NCI-H1417 (cell line): ENCODE measurements around the gene ERCC6L.
A peak's percentile ranks its signal among the peaks of the same experiment; 100 is the strongest.
"Not testable (repeated sequence)": the region's sequence is repeated elsewhere in the genome, so short reads cannot be mapped to it uniquely, and the experiment has no call there.

Experiments used
- DNase-seq, 3 experiments: peaks; one replicate each; lab custom pipeline; 2025; lab: John Stamatoyannopoulos, UW

ERCC6L gene

DNA sequence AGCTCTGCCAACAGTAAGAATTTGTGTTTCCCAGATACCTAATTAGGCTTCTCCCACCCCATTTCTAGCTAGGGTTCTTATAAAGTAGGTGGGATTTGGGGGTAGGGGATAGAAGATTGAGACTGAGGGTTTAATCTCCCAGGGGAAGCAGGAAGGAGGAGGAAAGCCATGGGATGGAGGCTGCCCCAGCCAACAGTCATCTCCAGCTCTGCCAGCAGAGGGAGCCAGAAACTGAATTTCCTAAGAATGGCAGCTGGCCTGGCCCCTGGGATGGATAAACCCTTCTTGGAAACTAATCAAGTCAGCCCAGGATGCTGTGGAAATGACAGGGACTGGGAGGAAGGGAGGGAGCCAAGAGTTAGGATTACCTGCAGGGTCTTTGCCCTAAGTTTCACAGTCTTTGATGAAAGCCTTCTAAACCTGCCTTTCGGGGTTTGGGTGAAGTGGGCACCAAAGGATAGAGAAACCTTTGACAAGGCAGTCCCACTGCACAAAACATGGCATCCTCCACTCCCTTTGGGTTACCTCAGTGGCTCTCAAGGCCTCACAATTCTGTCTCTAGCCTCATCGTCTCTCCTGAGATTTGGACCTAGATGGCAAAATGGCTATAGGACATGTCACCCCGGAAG is 6.7 kb upstream of the ERCC6L start:
- DNase-seq: peak; percentile 36 to 86 (median 60)

DNA sequence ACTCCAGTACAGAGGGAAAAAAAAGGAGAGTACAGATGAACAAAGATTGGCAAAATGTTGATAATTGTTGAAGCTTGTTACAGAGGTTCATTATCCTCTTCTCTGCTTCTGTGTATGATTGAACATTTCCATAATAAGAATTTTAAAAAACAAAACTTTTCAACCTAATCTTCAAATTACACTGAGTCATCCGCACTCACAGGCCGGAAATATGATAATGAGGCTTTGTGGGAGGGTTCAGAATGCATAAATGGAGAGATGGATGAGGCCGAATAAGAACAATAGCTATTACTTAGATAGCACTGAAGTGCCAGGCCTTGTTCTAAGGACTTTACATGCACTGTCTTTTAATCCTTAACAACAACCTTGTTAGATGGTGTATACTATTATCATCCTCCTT is 4.6 kb upstream of the ERCC6L start:
- DNase-seq: no peak

DNA sequence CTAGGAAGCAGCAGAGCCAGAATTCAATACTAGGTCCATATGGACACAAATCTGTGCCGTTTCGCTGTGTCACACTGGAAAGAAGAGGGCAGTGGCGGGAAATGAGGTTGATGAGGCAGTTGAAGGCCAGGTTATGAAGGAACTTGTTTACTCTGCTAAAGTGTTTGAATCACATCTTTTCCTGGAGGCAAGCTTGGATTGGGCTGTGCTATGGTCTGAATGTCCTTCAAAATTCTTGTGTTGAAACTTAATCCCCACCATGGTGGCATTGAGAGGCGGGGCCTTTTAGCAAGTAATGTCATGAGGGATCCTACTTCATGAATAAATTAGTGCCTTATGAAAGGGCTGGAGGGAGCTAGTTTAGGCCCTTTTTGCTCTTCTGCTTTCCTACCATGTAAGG is 2.1 kb upstream of the ERCC6L start:
- DNase-seq: no peak

DNA sequence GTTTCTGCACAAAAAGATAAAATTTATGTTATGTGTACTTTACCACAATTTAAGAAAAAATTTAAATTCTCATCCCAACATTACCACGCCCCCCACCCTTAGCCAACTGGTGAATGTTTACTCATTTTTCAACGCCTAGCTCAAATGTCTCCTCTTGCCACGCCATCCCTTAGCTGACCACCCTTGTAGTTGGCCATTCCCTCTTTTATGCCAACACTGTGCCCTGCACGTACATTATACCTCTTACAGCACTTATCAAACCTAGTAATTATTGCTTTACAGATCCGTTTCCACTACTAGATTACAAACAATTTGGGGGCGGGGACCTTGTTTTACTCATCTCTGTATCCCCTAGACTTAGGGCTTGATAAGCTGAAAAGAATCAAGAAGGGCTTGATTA is 644 bp downstream of the ERCC6L start:
- no peak for DNase-seq

DNA sequence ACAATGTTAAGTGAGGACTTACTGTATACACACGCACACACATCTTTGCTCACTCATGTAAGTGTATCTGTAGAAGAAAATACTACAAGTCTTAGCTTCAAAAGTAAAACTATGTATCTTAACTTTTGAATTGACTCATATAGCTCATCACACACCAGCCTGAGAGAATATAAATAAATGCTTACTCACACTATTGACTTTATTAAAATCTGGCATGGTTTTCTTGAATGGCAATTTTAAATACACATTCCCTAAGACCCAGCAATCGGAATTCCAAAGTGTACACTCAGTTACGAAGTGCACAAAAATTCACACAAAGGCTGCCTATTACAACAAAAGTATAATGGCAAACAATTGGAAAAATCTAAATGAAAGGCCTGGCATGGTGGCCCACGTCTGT is 2.0 kb downstream of the ERCC6L start:
- no peak for DNase-seq

DNA sequence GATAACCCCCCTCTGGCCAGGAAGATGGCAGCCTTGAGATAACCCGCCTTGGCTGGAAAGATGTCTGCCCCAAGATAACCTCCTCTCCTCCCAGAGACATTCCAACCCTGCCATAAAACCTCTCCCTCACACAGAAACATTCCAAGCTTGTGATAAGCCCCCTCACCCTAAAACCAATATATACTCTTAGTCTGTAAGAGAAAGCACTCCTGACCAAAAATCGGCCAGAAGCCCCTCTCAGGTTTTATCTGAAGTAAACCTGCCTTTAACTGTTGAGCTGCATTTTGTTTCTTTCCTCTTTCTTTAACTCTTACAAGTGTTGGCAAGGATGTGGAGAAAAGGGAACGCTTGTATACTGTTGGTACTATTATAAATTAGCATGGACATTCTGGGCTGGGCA is 8.5 kb downstream of the ERCC6L start:
- DNase-seq: no peak

DNA sequence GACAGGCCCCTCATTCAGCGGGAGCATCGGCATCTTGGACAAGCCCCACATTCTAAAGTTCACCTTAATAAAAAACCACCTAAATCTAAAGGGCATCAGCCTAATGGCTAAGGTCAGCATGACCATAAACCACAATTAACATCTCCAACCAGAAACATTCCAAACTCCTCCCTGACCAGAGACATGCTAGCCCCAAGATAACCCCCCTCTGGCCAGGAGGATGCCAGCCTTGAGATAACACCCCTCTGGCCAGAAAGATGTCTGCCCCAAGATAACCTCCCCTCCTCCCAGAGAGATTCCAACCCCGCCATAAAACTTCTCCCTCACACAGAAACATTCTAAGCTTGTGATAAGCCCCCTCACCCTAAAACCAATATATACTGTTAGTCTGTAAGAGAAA is 18.5 kb downstream of the ERCC6L start:
- DNase-seq: not testable (repeated sequence)

DNA sequence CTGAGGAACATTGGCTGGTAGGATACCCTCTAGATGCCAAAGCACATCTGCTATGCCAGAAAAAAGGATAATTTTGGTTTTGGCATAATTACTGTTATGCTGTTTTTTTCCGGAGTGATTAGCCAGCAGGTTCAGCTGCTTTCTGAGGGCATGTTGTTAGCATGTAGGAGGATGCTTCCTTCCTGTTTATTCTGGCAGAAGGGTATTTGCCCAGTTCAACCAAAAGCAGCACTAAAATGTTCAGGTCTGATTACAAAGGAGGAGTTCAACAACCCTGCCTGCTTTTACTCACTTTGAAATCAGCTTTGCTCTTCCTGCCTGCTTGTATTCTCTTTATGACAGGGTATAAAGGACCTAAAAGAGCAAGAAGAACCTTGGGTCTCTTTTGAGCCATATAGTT is 21.9 kb downstream of the ERCC6L start:
- no peak for DNase-seq

DNA sequence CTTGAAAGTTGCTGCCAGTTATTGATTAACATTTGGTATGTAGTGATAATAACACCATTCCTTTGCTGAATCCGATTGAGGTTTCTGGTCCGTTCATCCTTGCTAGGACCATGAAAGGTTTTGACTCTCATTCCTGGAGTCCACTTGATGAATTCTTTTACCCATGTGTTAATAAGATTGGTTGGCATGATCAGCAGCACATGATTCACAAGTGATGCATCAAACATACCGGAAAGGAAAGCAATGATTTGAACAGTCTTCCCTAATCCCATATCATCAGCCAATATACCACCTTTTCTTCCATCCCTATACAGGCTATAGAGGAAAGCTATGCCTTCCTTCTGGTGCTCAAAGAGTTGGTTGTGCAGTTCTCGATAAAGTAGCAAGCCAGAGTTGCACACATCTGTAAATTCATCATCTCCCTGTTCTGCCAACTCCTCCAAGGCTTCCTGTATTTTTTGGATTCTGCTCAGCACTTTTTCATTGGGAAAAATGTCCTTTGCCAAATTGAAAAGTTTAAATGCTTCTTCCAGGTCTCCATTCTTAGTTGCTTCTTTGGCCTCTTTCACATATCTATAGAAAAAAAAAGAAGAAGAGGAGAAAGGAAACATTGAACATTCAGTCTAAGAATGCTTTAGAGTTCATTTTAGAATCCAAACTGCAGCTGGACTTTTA is 30.6 kb downstream of the ERCC6L start:
- no peak for DNase-seq

DNA sequence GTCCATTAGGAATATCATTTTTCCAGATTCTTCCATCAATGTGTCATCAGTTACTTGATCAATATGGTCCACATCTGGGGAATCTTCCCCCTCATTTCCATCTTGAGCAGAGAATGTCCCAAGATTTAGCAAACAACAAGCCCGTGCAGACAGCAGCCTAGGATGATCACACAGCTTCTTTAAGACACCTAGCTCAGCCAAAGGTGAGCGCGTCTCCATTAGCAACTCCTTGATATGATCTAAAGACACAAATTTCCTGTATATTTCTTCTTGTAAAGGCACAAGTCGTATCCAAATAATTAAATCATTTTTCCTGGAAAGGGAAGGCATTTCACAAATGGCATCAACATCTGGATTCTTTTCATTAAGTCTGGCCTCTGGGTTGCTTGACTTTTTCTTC is 31.5 kb downstream of the ERCC6L start:
- DNase-seq: no peak

DNA sequence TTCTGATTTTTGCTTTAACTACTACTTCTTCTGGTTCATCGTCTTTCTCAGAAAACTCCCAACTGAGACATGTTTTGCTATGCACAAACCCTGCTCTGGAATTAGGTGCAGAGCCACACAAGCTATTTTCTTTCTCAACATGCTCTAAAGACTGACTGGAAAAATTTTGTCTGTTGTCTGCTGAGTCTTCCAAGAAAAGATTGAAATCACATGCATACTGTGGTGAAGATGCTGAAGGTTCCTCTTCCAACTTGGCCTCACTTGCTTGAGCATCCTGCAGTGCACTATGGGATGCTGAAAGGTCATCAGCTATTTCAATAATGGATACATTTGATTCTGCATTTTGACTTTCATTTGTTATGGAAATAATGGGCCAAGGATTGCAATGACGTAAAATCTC is 33.1 kb downstream of the ERCC6L start:
- DNase-seq: no peak

DNA sequence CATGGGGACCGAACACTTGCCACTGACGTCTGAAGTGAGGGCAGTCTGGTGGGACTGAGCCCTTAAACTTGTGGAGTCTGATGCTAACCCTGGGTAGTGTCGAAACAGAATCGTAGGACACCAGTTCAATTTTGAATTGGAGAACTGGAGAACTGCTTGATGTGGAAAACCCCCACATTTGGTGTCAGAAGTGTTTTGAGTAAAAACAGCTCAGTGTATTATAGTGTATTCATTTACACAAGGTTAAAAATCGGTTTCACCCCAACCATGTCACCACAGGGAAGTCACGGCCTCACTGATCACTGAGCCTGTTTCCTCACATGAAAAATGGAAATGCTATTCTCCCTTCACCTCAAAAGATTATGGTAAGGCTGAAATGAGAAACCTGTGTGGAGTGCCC is 35.4 kb downstream of the ERCC6L start:
- no peak for DNase-seq

DNA sequence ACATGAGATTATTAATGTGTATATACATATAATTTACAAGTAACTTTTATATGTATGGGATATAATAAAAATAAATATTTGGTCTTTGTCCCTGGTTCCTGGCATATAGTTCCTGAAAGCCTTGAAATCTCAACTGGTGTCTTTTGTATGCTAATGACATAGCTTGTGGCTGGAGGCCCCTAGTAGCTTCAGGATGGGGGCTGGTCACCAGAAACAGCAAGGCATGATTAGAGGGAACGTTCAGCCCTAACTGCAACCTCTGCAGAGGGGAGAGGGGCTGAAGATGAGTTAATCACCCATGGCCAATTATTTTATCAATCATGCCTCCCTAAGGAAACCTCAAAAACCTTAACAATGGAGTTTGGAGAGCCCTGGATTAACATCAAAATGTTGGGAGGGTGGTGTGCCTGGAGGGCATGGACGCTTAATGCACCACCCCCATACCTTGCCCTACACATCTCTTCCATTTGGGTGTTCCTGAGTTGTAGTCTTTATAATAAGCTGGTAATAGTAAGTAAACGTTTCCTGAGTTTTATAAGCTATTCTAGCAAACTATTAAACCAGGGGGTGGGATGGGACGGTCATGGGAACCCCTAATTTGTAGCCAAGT is 35.9 kb downstream of the ERCC6L start:
- DNase-seq: no peak

DNA sequence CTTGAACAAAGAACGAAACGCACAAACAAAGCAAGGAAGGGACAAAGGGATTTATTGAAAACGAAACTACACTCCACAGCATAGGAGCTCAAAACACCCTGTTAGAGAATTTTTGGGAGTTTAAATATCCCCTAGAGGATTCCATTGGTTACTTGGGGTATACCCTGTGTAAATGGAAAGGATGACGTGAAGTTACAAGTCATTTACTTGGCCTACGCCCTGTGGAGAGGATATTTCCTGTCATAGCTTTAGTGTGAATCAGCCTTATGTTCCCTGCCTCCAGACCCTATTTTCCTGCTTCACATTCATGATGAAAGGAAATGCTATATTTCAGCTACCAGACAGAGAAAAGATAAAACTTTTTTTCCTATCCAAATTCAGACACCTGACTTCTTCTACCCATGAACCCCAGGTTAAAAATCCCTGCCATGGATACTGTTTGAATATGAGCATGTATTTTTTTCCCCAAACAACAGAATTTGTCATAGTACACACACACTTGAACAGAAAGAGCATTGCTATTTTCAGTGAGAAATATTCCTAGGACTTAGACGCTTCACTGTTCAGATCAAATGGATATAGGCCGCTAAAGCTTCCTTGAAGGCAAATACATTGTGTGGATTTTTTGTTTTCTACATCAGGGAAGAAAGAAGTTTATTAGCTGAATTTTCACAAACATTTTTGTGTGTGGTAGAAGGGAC is 36.8 kb downstream of the ERCC6L start:
- DNase-seq: no peak

DNA sequence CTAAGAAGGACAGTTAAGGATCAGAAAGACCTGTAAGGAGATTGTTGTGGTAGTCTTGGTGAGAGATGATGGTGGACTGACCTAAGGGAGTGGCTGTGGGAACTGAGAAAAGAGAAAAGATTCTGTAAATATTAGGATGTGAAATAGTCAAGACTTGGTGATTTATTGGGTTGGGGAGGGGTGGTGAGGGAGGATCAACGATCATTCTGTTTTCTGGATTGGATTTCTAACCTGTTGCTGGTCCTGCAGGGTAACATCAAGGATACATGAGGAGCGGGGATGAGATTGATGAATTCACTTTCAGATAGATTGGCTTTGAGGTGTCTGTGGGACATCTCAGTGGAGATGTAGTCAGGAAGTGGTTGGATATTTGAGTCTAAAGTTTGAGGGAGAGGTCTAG is 55.9 kb downstream of the ERCC6L start:
- DNase-seq: no peak

DNA sequence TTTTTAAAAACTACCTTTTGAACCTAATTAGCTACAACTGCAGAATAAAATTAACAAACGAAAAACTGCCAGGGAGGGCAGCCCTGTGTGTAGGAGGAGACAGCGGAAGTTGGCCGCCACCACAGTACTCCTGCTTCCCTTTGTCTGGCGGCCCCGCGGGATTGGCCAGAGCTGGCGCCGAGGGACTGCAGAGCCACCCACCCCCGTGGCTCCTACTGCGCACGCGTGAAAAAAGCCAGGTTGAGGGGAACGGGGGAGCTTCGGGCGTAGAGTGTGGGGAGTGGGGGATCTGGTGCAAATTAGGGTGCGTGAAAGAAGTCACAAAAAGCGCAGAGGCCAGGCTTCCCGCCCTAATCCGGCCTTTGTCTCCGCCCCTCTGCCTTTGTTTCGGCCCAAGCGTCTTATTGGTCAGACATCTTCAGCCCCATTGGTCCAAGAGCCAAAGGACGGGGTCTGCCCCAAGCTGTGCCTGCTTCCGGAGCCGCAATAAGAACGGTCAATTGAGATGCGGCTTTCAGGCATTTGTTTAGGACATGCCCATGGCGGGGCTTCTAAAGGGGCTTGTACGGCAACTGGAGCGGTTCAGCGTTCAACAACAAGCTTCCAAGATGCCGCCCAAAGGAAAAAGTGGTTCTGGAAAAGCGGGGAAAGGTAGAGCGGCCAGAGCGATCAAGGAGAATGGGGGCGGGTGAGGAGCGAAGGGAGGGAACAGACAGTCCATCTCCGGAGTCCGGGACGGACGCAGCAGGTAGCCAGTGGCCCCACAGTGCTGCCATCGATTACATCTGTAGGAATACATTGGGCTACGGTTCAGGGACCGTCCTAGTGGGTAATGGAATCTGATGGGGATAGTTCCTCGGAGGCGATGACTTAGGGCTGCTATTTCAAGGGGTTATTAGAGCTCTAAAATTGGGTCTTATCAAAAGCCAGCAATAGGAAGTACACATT is 57.4 kb downstream of the ERCC6L start, which contains the start of gene PIN4:
TSS of gene PIN4 (plus strand) at position 580 of the 948 bp plus-strand sequence. CDS start at position 609, 29 bp downstream.
- peak; percentile 93 to 99 (median 96) for DNase-seq

DNA sequence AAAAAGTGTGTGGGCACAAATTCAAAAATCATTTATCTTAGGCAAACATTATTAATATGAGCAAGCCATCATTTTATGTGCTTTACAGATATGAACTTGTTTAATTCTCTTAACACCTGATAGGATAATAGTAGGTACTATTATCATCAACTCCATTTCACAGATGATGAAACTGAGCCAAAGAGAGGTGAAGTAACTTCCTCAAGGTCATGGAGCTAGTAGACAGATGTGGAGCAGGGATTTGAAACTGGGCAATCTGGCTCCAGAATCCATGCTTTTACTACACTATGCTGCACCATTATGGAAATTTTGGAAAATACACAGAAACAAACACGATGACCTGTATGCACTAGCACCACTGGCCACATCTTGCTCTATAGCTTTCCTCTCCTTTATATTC is 58.3 kb downstream of the ERCC6L start:
- DNase-seq: no peak

DNA sequence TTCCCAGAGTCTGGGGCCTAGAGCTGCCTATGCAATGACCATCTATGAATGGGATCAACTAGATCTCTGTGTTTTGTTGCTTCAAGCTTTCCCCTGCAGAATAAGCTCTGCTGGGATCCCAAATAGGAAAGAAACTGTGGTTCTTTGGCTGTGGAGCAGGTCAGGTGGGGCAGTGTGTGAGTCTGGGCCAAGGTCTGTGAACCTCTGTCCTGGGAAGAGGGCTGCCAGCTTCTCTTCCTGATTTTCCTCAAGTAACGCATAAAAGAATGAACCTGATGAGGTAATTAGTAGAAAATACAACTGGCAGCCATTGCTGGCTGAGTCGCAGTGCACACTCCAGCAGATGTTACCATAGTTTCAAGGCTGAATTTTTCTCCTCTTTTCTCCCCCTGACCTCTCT is 61.8 kb downstream of the ERCC6L start:
- DNase-seq: no peak

DNA sequence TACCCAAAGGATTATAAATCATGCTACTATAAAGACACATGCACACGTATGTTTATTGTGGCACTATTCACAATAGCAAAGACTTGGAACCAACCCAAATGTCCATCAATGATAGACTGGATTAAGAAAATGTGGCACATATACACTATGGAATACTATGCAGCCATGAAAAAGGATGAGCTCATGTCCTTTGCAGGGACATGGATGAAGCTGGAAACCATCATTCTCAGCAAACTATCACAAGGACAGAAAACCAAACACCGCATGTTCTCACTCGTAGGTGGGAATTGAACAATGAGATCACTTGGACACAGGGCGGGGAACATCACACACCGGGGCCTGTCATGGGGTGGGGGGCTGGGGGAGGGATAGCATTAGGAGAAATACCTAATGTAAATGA is 62.5 kb downstream of the ERCC6L start:
- DNase-seq: not testable (repeated sequence)

DNA sequence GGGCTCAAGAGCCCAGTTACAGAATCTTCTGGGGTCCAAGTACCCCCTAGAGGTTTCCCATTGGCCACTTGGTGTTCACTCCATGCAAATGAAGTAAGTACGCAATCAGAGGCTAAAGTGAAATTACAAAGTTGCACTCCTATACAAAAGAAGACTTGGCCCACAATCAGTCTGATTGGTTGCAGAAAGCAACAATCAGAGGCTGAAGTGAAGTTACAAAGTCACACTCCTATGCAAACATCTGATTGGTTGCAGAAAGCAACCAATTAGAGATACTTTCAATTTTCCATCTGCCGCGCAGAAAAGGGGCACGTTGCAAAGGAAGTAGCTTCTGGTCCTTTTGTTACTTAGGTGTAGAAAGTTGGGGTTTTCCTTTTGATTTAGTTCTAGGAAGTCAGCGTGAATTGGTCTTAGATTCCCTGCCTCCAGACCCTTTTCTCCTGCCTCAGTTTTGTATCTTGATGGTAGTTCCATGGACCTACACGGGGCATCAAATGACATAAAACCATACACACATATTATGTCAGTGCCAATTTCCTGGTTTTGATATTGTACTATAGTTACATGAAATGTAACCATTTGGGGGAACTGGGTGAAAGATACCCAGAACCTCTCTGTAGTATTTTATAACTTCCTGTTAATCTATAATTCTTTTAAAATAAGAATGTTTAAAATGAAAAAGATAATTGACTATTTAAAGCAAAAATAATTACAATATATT is 69.7 kb downstream of the ERCC6L start:
- no peak for DNase-seq

DNA sequence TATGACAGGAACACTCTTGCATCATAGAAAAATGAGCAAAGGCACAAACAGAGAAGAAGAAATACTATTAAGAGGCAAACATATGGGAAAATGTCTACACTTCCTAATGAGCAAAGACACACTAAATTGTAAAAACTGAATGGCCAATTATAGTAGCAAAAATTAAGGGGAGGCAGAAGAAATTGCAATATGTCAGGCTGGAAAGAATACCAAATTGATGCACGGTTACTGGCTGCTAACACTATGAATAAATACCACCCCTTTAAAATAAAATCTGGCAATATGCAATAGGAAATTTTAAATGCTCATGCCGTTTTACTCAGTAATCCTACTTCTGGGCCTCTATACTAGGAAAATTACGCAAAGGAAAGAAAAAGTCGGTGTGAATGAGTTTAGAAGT is 73.3 kb downstream of the ERCC6L start:
- DNase-seq: no peak
